HG03378 (cell line): ENCODE results near the gene OR4N2.
"Not testable (repeated sequence)": the region's sequence is repeated elsewhere in the genome, so short reads cannot be mapped to it uniquely, and the experiment has no call there.

Source experiments
- ATAC-seq: cut with Tn5 transposase; IDR thresholded peaks from one replicate; pipeline ENCODE4 v1.9.1; 2021; ENCODE audit warnings: mild to moderate bottlenecking, moderate library complexity; ENCODE audit not compliant: unreplicated experiment

OR4N2 gene, protein sequence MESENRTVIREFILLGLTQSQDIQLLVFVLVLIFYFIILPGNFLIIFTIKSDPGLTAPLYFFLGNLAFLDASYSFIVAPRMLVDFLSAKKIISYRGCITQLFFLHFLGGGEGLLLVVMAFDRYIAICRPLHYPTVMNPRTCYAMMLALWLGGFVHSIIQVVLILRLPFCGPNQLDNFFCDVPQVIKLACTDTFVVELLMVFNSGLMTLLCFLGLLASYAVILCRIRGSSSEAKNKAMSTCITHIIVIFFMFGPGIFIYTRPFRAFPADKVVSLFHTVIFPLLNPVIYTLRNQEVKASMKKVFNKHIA

DNA sequence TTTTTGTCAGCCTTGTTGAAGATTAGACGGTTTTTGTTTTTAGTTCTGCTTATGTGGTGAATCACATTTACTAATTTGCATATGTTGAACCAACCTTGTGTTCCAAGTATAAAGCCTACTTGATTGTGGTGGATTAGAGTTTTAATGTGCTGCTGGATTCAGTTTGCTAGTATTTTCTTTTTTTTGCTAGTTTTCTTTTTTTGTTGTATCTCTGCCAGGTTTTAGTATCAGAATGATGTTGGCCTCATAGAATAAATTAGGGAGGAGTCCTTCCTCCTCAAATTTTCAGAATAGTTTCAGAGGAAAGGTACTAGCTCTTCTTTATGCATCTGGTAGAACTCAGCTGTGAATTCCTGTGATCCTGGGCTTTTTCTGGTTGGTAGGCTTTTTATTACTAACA, at the start of gene OR4N2:
Gene OR4N2 (plus strand): TSS at position 301 of the 400 bp plus-strand sequence. CDS start 23,679 bp downstream, outside the sequence.
- not testable (repeated sequence) for ATAC-seq

DNA sequence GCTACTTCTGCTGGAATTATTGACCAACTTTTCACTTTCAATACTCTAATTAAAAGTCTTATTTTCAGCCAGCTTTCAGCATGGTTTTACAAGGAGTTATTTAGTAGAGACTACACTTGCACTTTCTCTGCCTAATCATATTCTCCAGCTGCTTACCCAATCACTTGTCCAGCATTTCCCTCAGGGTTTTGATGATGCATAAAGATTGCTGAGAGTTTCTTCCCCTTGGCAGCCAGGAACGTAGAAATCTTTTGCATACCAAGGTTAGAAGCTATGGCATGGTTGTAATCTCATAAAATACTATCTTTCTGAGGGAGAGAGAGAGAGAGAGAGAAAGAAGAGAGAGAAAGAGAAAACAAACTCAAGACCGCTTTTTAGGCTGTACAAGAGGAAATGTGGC, 49.4 kb upstream of the OR4N2 start:
- no peak for ATAC-seq

DNA sequence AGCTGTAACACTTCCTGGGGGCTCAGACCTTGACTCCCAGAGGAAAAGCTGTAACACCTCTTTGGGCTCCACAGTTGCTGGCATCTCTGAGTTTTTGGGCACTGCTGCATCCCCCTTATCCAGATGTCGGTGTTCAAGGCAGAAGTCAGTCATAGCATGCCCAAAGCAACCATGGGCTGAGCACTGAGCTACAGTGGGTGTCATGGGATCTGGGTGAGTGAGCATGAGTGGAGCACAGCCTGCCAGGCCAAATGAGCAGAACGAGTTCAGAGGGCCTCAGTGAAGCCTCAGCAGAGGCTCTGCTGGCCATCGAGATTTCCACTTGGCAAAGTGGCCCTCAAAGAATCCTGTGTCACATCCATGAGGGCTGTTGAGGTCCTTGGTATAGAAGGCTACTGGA, 32.1 kb upstream of the OR4N2 start:
- ATAC-seq = peak; percentile 9

DNA sequence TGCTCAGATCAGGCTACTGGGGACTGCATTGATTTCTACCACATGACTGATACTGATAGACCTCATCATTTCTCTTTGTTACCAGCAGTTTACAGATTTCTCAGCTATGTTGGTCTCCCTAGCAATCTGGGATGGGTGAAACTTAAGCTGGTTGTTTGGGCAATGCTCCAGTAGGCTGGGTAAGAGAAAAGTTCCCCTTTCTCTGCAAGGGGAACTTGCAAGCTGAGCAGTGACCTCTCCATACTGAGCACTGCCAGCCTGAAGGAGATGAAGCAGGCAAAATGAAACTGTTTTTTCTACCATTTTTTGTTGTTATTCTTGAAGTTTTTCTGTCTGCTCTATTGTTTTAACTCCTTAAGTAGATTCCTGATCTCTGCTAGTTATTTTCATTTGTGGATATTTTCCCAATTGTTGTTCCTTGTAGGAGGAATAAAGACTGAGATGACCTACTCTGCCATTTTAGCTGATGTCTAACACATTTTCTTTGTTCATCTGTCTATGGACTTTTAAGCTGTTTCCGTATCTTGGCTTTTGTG, 31.6 kb upstream of the OR4N2 start:
- ATAC-seq = peak; percentile 54

DNA sequence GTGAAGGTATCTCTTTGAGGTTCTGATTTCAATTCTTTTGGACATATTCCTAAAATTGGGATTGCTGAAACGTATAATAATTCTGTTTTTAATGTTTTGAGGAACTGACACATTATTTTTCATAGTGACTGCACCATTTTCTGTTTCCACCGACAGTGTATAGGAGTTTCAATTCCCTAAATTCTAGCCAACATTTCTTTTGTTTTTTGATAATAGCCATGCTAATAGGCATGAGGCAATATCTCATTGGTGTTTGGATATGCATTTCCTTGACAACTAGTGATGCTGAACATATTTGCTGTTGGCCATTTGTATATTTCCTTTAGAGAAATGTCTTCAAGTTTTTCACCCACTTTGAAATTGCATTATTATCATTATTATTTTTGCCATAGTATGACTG, 31.1 kb upstream of the OR4N2 start:
- peak; percentile 77 for ATAC-seq

DNA sequence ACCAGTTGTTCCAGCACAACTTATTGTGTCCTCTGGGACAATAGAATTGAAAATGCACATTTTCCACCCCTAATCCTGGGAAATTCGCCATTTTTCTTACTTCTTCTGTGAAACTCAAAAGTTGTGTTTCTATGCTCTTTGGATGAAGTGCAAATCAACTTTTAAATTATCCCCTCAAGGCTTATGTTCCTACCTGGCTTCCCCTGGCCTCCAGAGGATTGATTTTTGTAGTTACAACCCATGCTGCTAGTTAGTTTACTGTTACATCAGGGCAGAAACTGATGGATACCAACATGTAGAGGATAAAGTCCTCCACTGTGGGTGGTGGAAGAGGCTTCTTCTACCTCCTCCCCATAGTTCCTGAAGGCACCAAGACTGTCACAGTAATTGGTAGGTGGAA, 30.4 kb upstream of the OR4N2 start, which contains the start of gene OR4M1:
Gene OR4M1 (plus strand): TSS at position 301 of the 400 bp plus-strand sequence. CDS start 6,819 bp downstream, outside the sequence.
- not testable (repeated sequence) for ATAC-seq

DNA sequence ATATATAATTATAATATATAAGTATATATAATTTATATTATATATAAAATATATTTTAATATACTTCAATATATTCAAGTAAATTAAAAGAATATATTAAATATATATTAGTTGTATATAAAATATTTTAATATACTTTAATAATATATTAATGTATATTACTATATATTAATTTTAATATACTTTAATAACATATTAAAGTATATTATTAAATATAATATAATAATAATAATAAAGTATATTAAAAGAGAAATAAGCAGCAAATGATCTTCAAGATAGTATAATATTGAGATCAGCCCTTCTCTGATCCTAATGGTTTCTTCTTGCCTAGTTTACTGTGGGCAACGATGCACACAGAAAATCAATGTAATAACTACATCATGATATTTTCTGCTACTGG, 28.0 kb upstream of the OR4N2 start:
- no peak for ATAC-seq

DNA sequence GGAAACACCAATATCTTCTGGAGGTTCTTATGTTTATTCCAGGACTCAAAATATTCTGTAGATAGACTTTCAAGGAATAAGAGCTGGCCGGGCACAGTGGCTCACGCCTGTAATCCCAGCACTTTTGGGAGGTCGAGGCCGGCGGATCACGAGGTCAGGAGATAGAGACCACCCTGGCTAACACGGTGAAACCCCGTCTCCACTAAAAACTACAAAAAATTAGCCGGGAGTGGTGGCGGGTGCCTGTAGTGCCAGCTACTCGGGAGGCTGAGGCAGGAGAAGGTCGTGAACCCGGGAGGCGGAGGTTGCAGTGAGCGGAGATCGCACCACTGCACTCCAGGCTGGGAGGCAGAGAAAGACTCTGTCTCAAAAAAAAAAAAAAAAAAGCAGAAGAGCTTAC, 17.7 kb upstream of the OR4N2 start:
- not testable (repeated sequence) for ATAC-seq

DNA sequence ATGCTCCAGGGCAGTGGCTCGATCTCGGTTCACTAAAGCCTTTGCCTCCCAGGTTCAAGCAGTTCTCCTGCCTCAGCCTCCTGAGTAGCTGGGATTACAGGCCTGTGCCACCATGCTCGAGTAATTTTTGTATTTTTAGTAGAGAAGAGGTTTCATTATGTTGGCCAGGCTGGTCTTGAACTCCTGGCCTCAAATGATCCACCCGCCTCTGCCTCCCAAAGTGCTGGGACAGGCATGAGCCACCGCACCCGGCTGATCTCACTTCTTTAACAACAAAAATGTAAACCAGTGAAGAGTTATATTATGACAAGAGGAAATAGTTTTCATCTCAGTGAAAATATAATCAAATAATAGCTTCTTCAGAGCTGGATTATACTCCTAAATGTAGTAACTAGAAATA, 16.3 kb upstream of the OR4N2 start:
- ATAC-seq = not testable (repeated sequence)

DNA sequence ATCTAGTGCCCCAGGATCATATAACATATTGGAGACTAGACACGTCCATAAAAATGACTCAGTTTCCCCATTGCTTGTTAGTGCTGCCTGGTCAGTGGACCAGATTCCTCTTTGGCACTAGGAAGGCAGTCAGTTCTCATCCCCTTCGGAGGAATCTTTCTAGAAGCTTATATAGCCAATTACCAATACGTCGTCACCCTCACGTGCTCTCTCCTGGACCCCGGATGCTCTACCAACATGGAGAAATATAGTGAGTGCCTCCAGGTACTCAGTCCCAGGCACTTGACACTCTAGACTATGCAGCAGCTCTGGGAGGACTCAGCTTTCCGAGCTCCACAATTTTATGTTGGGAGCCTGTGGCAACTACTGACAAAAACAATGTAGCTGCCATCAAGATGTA, 15.4 kb upstream of the OR4N2 start:
- ATAC-seq = not testable (repeated sequence)

DNA sequence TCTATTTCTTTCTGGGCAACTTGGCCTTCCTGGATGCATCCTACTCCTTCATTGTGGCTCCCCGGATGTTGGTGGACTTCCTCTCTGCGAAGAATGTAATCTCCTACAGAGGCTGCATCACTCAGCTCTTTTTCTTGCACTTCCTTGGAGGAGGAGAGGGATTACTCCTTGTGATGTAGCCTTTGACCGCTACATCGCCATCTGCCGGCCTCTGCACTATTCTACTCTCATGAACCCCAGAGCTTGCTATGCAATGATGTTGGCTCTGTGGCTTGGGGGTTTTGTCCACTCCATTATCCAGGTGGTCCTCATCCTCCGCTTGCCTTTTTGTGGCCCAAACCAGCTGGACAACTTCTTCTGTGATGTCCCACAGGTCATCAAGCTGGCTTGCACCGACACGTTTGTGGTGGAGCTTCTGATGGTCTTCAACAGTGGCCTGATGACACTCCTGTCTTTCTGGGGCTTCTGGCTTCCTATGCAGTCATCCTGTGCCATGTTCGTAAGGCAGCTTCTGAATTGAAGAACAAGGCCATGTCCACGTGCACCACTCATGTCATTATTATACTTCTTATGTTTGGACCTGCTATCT, 7.0 kb upstream of the OR4N2 start:
- ATAC-seq = not testable (repeated sequence)

DNA sequence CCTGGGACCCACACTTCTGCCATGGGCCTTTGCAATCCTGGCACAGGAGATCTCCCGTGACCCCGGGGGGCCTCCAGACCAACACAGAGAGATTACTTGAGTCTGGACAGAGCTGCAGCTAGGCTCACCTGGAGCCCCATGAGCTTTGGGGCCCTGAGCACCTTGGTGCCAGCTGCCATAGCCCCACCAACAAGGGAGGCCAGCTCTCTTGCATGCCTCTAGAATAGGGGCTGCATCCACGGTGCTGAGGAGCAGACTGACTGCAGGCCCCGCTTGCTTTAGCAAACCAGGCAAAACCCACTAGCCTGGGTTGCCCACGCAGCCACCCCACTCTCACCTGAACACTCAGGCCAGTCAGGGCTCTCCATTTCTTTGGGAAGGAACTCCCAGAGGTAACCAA, 3.7 kb upstream of the OR4N2 start:
- no peak for ATAC-seq

DNA sequence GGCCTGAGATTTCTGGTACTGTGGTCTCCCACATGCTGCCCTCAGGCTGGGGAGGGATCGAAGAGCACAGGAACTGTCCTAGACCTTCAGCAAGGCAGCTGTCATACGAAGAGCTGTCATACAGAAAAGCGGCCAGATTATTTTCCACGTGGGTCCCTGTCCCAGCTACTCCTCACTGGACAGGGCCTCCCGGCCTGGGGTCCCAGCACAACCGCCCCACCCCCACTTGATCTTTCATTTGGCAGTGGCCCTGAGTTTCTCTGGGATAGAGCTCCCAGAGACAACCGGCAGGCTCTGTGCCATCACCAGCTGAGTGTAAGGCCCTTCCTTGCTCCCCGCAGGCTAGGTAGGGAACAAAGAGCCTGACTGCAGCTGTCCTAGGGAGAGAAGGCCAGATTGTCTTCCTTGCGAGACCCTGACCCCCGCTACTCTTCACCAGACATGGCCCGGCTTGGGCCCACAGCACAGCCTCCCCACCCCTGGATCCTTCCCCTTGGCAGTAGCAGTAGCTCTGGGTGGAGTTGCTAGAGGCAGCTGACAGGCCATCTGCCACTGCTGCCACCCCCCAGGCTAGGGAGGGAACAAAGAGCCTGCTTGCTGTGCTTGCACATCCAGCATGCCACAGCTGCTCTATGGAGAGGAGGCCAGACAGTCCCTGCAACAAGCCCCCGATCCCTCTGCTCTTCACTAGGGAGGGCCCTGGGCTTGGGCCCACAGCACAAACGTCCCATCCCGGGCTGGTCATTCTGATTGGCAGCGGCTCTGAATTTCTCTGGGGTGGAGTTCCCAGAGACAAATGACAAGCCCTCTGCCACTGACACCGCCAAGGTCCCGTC, 3.1 kb upstream of the OR4N2 start:
- ATAC-seq = no peak

DNA sequence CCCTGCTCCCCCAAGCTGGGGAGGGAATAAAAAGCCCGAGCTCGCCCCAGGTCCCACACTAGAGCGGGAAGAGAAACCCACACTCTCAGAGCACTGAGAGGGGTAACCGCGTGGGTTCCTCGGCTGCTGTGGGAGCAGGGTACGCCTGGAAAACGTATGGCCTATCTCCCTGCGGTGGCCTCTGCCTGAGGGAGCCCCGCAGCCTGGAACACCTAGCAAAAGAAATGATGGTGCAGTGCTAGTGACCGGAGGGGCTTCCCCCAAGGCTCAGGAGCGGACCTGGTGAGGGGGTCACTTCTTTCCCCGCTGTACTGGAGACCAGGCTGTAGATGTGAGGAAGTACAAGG, 2.5 kb upstream of the OR4N2 start:
- no peak for ATAC-seq

DNA sequence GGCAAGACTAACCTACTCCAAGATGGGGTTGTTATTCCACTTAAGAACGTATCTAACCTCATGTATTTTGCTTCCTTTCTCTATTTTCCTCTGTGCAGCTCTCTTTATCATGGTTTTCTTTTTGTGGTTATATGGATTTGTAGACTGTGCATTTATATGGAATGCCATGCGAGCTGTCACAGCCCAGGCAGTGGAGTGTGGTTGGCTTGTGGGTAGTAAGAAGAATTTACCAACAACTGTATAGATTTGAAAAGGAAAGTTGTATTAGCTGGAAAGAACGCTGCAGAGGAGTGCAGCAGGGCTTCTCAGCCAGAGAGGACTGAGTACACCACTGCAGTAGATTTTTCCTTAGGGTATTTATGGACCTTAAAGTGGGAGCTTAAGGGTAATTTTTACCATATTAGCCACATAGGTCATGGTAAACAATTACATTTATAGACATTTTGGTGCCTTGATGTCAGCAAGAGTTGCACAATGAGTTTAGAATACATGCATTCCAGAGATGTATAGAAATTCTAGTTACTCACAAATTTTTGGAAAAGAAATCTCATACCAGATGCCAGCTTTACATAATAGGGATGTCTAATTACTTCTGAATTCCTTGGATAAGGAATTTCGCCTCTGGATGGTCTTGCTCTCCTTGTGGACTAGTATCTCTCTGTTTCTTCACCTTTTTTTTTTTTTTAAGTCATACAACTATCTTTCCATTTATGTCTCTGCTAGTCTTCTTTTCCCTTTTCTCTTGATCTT, 9.8 kb downstream of the OR4N2 start:
- ATAC-seq = not testable (repeated sequence)

DNA sequence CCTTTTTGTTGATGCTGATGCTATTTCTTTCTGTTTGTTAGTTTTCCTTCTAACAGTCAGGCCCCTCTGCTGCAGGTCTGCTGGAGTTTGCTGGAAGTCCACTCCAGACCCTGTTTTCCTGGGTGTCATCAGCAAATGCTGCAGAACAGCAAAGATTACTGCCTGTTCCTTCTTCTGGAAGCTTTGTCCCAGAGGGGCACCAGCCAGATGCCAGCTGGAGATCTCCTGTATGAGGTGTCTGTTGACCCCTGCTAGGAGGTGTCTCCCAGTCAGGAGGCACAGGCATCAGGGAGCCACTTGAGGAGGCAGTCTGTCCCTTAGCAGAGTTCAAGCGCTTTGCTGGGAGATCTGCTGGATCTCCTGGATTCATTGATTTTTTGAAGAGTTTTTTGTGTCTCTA, 16.3 kb downstream of the OR4N2 start:
- ATAC-seq = not testable (repeated sequence)

DNA sequence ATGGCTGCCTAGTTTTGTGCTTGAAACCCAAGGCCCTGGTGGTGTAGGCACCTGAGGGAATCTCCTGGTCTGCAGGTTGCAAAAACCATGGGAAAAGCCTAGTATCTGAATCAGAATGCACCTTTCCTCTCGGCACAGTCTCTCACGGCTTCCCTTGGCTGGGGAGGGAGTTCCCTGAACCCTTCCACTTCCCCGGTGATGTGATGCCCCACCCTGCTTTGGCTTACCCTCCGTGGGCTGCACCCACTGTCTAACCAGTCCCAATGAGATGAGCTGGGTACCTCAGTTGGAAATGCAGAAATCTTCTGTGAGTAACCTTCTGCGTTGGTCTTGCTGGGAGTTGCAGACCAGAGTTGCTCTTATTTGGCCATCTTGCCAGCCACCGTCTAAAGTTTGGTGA, 17.4 kb downstream of the OR4N2 start:
- not testable (repeated sequence) for ATAC-seq

DNA sequence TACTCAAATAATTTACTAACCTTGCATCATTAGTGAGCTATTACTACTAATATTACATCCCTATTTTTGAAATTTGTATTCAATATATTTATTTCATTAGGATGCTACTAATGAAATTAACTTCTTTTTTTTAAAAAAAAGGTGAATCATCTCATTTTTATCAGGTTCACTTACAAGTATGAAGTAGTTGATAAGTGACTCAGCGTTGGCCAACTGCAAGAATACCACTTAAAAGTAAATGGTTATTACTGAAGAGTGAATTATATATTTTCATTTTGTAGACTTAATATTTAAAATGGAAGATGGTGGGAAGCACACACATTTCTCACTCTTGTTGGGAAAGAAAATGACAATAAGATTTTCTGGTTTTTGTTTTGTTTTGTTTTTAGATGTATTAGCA, 19.6 kb downstream of the OR4N2 start:
- no peak for ATAC-seq

DNA sequence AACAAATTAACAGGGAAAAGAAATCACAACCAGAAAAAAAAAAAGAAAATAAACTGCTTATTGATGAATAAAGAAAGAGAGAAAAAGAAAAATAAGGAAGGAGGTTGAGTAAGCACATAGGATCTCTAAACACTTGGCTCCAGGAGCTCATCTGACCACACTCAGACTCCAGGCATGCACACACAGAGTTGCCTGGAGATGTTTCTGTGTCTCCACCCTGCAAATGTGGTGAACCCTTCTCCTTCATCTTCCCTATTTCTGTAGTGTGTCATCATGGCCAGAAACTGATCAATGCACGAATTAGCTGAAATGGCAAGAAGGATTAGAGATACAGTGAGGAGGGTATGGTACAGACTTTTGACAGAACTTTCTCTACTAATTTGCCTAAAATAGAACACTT, 20.2 kb downstream of the OR4N2 start:
- ATAC-seq = no peak

DNA sequence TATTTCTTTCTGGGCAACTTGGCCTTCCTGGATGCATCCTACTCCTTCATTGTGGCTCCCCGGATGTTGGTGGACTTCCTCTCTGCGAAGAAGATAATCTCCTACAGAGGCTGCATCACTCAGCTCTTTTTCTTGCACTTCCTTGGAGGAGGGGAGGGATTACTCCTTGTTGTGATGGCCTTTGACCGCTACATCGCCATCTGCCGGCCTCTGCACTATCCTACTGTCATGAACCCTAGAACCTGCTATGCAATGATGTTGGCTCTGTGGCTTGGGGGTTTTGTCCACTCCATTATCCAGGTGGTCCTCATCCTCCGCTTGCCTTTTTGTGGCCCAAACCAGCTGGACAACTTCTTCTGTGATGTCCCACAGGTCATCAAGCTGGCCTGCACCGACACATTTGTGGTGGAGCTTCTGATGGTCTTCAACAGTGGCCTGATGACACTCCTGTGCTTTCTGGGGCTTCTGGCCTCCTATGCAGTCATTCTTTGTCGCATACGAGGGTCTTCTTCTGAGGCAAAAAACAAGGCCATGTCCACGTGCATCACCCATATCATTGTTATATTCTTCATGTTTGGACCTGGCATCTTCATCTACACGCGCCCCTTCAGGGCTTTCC, 24.2 kb downstream of the OR4N2 start:
- ATAC-seq = not testable (repeated sequence)
